Loucy (cell line): ENCODE data around the gene UGT1A9.

Source experiments
- EZH2phosphoT487 ChIP-seq: fragments of 200-600 bp; IDR thresholded peaks from 2 replicates; pipeline ENCODE4 v1.6.1; 2018; ENCODE audit warnings: antibody characterized with exemption, mild to moderate bottlenecking, moderate library complexity, borderline replicate concordance
- TF ChIP-seq, protein P1 (sequence below): fragments of 200-600 bp; sonication (generic); conservative IDR thresholded peaks from 2 replicates; pipeline ENCODE4 v1.5.1; 2014; ENCODE audit warnings: mild to moderate bottlenecking, antibody characterized with exemption, low read length

DNA sequence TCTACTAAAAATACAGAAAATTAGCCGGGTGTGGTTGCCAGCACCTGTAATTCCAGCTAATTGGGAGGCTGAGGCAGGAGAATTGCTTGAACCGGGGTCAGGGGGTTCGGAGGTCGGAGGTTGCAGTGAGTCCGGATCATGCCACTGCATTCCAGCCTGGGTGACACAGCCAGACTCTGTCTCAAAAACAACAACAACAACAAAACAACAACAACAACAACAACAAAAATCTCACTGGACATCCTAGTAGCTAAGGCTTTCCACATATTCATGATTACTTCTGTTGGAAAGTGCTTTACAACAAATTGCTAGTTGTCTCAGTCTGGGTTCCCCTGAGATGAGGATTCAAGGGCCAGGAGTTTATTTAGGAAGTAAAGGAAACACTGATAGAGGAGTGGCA lies 102.2 kb downstream of the UGT1A9 start:
- TF ChIP-seq, protein P1, sequence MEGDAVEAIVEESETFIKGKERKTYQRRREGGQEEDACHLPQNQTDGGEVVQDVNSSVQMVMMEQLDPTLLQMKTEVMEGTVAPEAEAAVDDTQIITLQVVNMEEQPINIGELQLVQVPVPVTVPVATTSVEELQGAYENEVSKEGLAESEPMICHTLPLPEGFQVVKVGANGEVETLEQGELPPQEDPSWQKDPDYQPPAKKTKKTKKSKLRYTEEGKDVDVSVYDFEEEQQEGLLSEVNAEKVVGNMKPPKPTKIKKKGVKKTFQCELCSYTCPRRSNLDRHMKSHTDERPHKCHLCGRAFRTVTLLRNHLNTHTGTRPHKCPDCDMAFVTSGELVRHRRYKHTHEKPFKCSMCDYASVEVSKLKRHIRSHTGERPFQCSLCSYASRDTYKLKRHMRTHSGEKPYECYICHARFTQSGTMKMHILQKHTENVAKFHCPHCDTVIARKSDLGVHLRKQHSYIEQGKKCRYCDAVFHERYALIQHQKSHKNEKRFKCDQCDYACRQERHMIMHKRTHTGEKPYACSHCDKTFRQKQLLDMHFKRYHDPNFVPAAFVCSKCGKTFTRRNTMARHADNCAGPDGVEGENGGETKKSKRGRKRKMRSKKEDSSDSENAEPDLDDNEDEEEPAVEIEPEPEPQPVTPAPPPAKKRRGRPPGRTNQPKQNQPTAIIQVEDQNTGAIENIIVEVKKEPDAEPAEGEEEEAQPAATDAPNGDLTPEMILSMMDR: no peak
- no peak for TF ChIP-seq EZH2phosphoT487
